Keratinocyte (primary cell): ENCODE measurements around the gene SACM1L. TPM values are rescaled to one million over a fixed set of nuclear protein-coding genes. Genes with fewer than 3 reads are reported as not detected.

Experiments used
- DNase-seq: peaks from one replicate; pipeline ENCODE4 v3.0.0-alpha.2; 2011; ENCODE audit warnings: low read depth, missing footprints, low spot score
- FAIRE-seq: peaks from 2 replicates; lab custom pipeline; 2011; peaks lifted over from hg19 to GRCh38; lab: Jason Lieb, UNC
- H2AFZ ChIP-seq: 2 replicates; pipeline ENCODE4 v1.6.0; 2012; ENCODE audit warnings: low read length, control low read depth, inconsistent platforms; ENCODE audit not compliant: control insufficient read depth
- H3K27ac ChIP-seq: 2 replicates; pipeline ENCODE4 v1.5.1; 2011; ENCODE audit warnings: low read length; ENCODE audit not compliant: control insufficient read depth, insufficient read depth
- H3K27me3 ChIP-seq: 3 replicates; pipeline ENCODE4 v1.6.0; 2011; ENCODE audit warnings: low read length; ENCODE audit not compliant: control insufficient read depth, insufficient read depth; ENCODE audit errors: extremely low read depth
- H3K36me3 ChIP-seq, 2 experiments: 2 replicates in 1 of 2; 3 replicates in 1 of 2; pipeline ENCODE4 v1.5.1; 2011; ENCODE audit warnings: low read length in 2 of 2, mild to moderate bottlenecking in 1 of 2; ENCODE audit not compliant: control insufficient read depth in 2 of 2, insufficient read depth in 2 of 2; ENCODE audit errors: extremely low read depth in 1 of 2
- H3K4me1 ChIP-seq: 3 replicates; pipeline ENCODE4 v1.5.1; 2011; ENCODE audit warnings: low read length; ENCODE audit not compliant: control insufficient read depth, insufficient read depth; ENCODE audit errors: extremely low read depth
- H3K4me2 ChIP-seq: 3 replicates; pipeline ENCODE4 v1.6.0; 2011; ENCODE audit warnings: low read depth, low read length; ENCODE audit not compliant: control insufficient read depth, insufficient read depth; ENCODE audit errors: extremely low read depth
- H3K4me3 ChIP-seq, 3 experiments: fragments of 200-600 bp in 1 of 3; sonication (generic) in 1 of 3; 2 replicates in 2 of 3; 3 replicates in 1 of 3; pipeline ENCODE4 v1.5.1; 2011 to 2016; ENCODE audit warnings: low read length in 3 of 3, mild to moderate bottlenecking in 3 of 3, control low read depth in 2 of 3, inconsistent platforms in 1 of 3, low read depth in 1 of 3, mixed read lengths in 1 of 3, mixed run types in 1 of 3, moderate library complexity in 1 of 3; ENCODE audit not compliant: control insufficient read depth in 2 of 3, insufficient read depth in 2 of 3; ENCODE audit errors: extremely low read depth in 1 of 3
- H3K79me2 ChIP-seq: 2 replicates; pipeline ENCODE4 v1.6.0; 2012; ENCODE audit warnings: low read length; ENCODE audit not compliant: control insufficient read depth, insufficient read depth
- H3K9ac ChIP-seq: 3 replicates; pipeline ENCODE4 v1.6.0; 2011; ENCODE audit warnings: low read length; ENCODE audit not compliant: control insufficient read depth, insufficient read depth; ENCODE audit errors: extremely low read depth
- H3K9me1 ChIP-seq: 3 replicates; pipeline ENCODE4 v1.6.0; 2011; ENCODE audit warnings: low read length; ENCODE audit not compliant: control insufficient read depth, insufficient read depth; ENCODE audit errors: extremely low read depth
- H3K9me3 ChIP-seq: 2 replicates; pipeline ENCODE4 v1.5.1; 2012; ENCODE audit warnings: low read depth, low read length; ENCODE audit not compliant: control insufficient read depth
- H4K20me1 ChIP-seq: 3 replicates; pipeline ENCODE4 v1.6.0; 2011; ENCODE audit warnings: low read length; ENCODE audit not compliant: control insufficient read depth, insufficient read depth; ENCODE audit errors: extremely low read depth
- CTCF ChIP-seq, 3 experiments: IDR thresholded peaks in 1 of 3; conservative IDR thresholded peaks in 1 of 3; optimal IDR thresholded peaks in 1 of 3; 2 replicates in 2 of 3; 3 replicates in 1 of 3; pipeline versions ENCODE3 to v1.5.1; 2011; ENCODE audit warnings: low read length in 3 of 3, mild to moderate bottlenecking in 3 of 3, moderate library complexity in 2 of 3, control low read depth in 1 of 3, inconsistent platforms in 1 of 3; ENCODE audit not compliant: insufficient read depth in 2 of 3; ENCODE audit errors: extremely low read depth in 1 of 3
- EZH2 ChIP-seq: IDR thresholded peaks from one replicate; pipeline ENCODE4 v1.6.1; 2012; ENCODE audit warnings: inconsistent platforms, mild to moderate bottlenecking, low read length, moderate library complexity
- dilution Hi-C: fragments of 300-500 bp; cut with MboI; formaldehyde crosslinking; loops from one replicate; pipeline ENCODE4 v1.7.0; 2020; ENCODE audit warnings: low sequenced_read_pairs; ENCODE audit not compliant: extremely low pct_ligation_motif_present
- polyA plus RNA-seq, 5 experiments: library from polyadenylated mRNA; depleted of rRNA in 3 of 5; stranded (reverse) in 3 of 5; stranded (forward) in 1 of 5; unstranded in 1 of 5; fragments of >200 nt; gene quantifications; 1 replicate in 1 of 5; 2 replicates in 3 of 5; 3 replicates in 1 of 5; pipeline versions ENCODE4 v1.2.1 to v1.2.3, GENCODE V29; 2011 to 2012; ENCODE audit warnings: missing spikeins in 2 of 5, low read depth in 1 of 5, low replicate concordance in 1 of 5

Gene SACM1L
- polyA plus RNA-seq, 1 donor (not counting 4 experiments of a cell fraction or from before 2014, with no cell fraction given), result 44.3 TPM

- no peak overlapping the region for H2AFZ ChIP-seq
- H3K9me1 ChIP-seq, result no peaks in the 10 kb centered on the region
- DNase-seq (no peak), FAIRE-seq (no peak)
- H3K36me3 ChIP-seq, result no peaks in the 10 kb centered on the region
- no peaks in the 10 kb centered on the region for H3K79me2 ChIP-seq
- H3K4me1 ChIP-seq, result no peaks in the 10 kb centered on the region
- H3K9me3 ChIP-seq, result no peaks in the 10 kb centered on the region
- H3K4me2 ChIP-seq, result no peak overlapping the region
- no peak overlapping the region for H3K4me3 ChIP-seq
- H3K27ac ChIP-seq, result no peak overlapping the region
- dilution Hi-C loops, result no loop called here
- H3K27me3 ChIP-seq, result peaks cover 12% of the 10 kb centered on the region
- no peak for TF ChIP-seq CTCF (optimal IDR thresholded peaks at IDR 0.05 in 1 of 3, IDR thresholded peaks at IDR 0.05 in 1 of 3, conservative IDR thresholded peaks at IDR 0.05 in 1 of 3; ENCODE audit: extremely low read depth in 1 of 3, insufficient read depth in 2 of 3, low read length in 3 of 3)
- no peak for TF ChIP-seq EZH2
- no peak overlapping the region for H3K9ac ChIP-seq
- no peaks in the 10 kb centered on the region for H4K20me1 ChIP-seq
Observed at GRCh38 chr3:45783667-45784066, 94.5 kb downstream of the SACM1L start.

GRCh38 chr3:45785605-45786150, 96.5 kb downstream of the SACM1L start:
- H3K4me1 ChIP-seq, result no peaks in the 10 kb centered on the region
- H3K27ac ChIP-seq, result no peak overlapping the region
- no peak overlapping the region for H3K4me2 ChIP-seq
- H3K79me2 ChIP-seq, result no peaks in the 10 kb centered on the region
- TF ChIP-seq CTCF (optimal IDR thresholded peaks at IDR 0.05 in 1 of 3, IDR thresholded peaks at IDR 0.05 in 1 of 3, conservative IDR thresholded peaks at IDR 0.05 in 1 of 3; ENCODE audit: extremely low read depth in 1 of 3, insufficient read depth in 2 of 3, low read length in 3 of 3) (no peak), EZH2 (no peak)
- no peaks in the 10 kb centered on the region for H4K20me1 ChIP-seq
- no peak for FAIRE-seq
- no peak for DNase-seq
- H2AFZ ChIP-seq, result no peak overlapping the region
- peaks cover 12% of the 10 kb centered on the region for H3K27me3 ChIP-seq
- H3K9me1 ChIP-seq, result no peaks in the 10 kb centered on the region
- no peak overlapping the region for H3K4me3 ChIP-seq
- no peaks in the 10 kb centered on the region for H3K9me3 ChIP-seq
- no peaks in the 10 kb centered on the region for H3K36me3 ChIP-seq
- H3K9ac ChIP-seq, result no peak overlapping the region
- dilution Hi-C loops, result no loop called here
